ENCODE measurements around the gene FHAD1. TPM values are rescaled to one million over a fixed set of nuclear protein-coding genes. Genes with fewer than 3 reads are reported as not detected.

FHAD1 gene
- total RNA-seq, 1 experiment from 2014 or later: 3.5 TPM

- H3K27me3 ChIP-seq (ENCODE audit: insufficient read depth, low read length): no peaks in the 10 kb centered on the region
- H2AFZ ChIP-seq (ENCODE audit: low read depth, low read length, poor library complexity, severe bottlenecking): no peak overlapping the region
- TSS peak; percentile 41 for BruUV-seq (replicated peaks)
- DNase-seq (ENCODE audit: low read depth, low spot score): no peak
- H3K9me3 ChIP-seq (ENCODE audit: control insufficient read depth in 1 of 2, insufficient read depth in 1 of 2, low read depth in 1 of 2, low read length in 2 of 2): no peaks in the 10 kb centered on the region
- H3K9ac ChIP-seq (ENCODE audit: low read length): no peak overlapping the region
- ChIA-PET RAD21 (ENCODE audit: low non-redundant PET in 1 of 2, low total read pairs in 2 of 2, uncharacterized antibody in 2 of 2, unreplicated experiment in 2 of 2) (no interaction called here), CTCF (no interaction called here), POLR2A (no interaction called here)
- H3K4me1 ChIP-seq (ENCODE audit: control insufficient read depth in 1 of 2, insufficient read depth in 2 of 2, low read length in 2 of 2): peaks cover 10 to 27% of the 10 kb centered on the region in 2 experiments; a peak in 3 of 4 replicates
- H3K4me2 ChIP-seq (ENCODE audit: low read length): no peak overlapping the region
- intact Hi-C loops (cut with micrococcal nuclease): no loop called here
- H3K4me3 ChIP-seq (replicated peaks in 1 of 2; ENCODE audit: low read depth in 1 of 2, low read length in 2 of 2): no peak overlapping the region
- peaks cover 0 to 21% of the 10 kb centered on the region in 2 experiments; a peak in 1 of 4 replicates for H3K36me3 ChIP-seq (ENCODE audit: control insufficient read depth in 1 of 2, insufficient read depth in 2 of 2, low read length in 2 of 2)
- no peaks in the 10 kb centered on the region for H3K9me2 ChIP-seq (ENCODE audit: insufficient read depth)
- H3K27ac ChIP-seq (ENCODE audit: low read depth, low read length): no peak overlapping the region
- ATAC-seq: no peak
- no peaks in the 10 kb centered on the region for H3K79me2 ChIP-seq (ENCODE audit: insufficient read depth, low read length)
- TF ChIP-seq ELF1 (IDR thresholded peaks at IDR 0.05; ENCODE audit: borderline replicate concordance, low read depth) (no peak), EZH2 (IDR thresholded peaks at IDR 0.05) (no peak), CTCF (IDR thresholded peaks at IDR 0.05 in 2 of 3, conservative IDR thresholded peaks at IDR 0.05 in 1 of 3; ENCODE audit: borderline replicate concordance in 1 of 3, insufficient read depth in 1 of 3, low read depth in 2 of 3, low read length in 2 of 3) (no peak), FOSL1 (IDR thresholded peaks at IDR 0.05; ENCODE audit: low read depth) (no peak), CBX3 (IDR thresholded peaks at IDR 0.05; ENCODE audit: low read depth) (no peak), ZBTB33 (IDR thresholded peaks at IDR 0.05; ENCODE audit: extremely low read depth, insufficient replicate concordance, low read length) (no peak), MAX (IDR thresholded peaks at IDR 0.05) (no peak), JUND (IDR thresholded peaks at IDR 0.05) (no peak)
- TF ChIP-seq, protein P1, sequence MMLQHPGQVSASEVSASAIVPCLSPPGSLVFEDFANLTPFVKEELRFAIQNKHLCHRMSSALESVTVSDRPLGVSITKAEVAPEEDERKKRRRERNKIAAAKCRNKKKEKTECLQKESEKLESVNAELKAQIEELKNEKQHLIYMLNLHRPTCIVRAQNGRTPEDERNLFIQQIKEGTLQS (IDR thresholded peaks at IDR 0.05): no peak
- no peaks in the 10 kb centered on the region for H4K20me1 ChIP-seq (ENCODE audit: insufficient read depth)
These were observed 27.6 kb upstream of the FHAD1 start for GRCh38 chr1:15219280-15220023.

All from HCT116 (cell line).